Measurements from ENCODE around the gene ADTRP.

Gene ADTRP

DNA sequence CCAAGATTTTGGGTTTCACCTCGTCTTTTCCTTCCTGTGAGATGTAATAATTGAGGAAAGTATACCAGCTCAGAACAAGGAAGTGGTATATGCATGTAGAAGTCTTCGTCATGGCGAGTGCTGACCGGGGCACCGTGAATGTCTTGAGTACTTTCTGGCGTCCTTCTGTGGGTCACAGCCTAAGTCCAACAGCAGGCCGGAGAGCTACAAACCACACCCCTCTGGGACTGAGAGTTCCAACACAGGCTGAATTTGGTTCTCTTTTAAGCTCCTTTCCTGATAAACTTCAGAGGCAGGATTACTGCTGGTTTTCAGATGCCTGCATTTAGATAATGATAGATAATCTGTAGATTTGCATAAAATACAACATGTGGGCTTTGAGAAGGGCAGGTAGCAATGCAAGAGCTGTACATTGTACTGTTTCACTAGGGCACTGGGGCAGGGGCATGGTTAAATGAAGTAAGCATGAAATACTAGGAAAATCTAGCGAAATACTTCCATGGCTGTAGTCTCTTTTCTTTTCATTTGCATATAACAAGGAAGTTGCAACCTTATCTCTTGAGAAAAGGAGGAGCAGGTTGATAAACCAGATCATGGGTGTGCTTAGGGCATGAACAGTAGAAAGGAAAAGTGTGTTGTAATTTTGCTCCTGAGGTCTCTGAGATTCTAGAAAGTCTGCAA is at the start of gene ADTRP:
Gene ADTRP (minus strand): TSS at position 156 of the 681 bp plus-strand sequence. CDS start 44 bp downstream, at position 112.
- no peak for DNase-seq

- DNase-seq, result no peak
Observed at GRCh38 chr6:11826779-11827178, 48.2 kb upstream of the ADTRP start.

DNA sequence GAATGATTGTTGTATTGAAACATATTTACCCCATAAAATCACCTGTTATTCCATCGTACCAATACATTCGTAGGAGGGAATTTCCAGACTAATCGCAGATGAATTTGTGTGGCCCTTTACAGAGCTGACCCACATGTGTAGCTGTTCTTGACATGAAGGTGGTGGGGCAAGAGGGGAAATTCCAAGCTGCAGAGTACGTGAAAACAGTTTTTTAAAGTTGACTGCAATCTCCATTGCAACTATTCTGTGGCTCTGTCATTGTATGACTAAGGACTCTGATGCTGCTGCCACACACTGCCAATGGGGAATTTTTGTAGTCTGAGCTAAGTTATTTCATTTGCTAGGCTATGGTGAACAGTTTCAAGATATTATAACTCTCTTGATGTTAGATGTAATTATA is 46.4 kb upstream of the ADTRP start:
- DNase-seq, result no peak

DNA sequence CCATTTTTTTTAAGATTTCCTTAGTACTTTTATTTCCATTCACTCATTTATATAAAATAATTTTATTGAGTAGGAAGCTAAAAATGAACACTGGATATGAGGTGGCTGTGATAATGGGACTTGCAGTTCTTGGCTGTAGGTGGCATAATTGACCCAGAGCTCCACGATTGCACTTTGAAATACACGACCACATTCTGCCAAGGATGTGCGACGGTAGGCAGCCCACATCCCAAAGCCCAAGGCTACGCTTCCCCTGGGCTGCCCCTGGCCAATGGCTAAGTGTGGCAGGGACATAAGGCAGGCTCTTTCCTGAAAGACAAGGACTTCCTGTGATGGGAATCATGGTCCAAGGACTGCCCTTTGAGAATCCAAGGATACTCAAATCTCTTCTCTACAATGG is 43.7 kb upstream of the ADTRP start:
- no peak for DNase-seq

DNA sequence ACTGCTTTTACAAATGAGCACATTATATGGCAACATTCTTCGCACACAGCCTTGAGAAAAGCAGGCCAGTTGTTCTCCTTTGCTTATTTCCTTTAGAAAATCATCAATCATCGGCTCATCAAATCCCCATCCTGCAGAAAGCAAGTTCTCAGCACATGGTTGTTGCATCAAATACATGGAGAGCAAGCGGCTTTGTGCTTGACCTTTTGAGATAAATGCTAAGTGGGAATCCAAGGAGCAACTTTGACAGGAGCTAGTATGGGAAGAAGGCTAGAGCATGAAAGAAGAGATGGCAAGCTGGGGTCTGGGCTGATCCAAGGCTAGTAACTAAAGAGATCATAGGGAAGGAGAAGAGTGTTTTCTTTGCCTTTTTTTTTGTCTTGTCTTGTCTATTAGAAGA is 43.2 kb upstream of the ADTRP start:
- no peak for DNase-seq

DNA sequence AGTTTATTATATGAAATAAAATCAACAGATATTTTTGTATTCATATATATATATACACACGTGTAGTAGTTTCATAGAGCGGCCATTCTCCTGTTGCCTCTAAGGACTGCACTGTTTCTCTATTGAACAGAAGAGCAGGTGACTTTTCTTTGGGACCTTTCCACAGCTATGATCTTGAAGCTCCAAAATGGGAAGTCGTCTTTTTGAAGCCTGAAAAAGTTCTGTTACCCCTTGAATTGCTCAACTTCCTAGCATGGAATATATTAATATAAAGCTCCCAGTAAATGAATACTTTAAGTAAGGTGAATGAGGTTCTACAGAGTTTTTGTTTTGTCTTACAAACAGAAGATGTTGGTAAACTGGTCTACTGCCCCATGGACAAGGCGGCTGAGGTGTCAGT is 42.2 kb upstream of the ADTRP start:
- DNase-seq, result no peak

GRCh38 chr6:11819486-11819885 is 40.9 kb upstream of the ADTRP start:
- DNase-seq, result no peak

GRCh38 chr6:11815231-11815630 is 36.6 kb upstream of the ADTRP start:
- DNase-seq, result no peak

GRCh38 chr6:11814819-11815218 is 36.2 kb upstream of the ADTRP start:
- DNase-seq, result no peak

DNA sequence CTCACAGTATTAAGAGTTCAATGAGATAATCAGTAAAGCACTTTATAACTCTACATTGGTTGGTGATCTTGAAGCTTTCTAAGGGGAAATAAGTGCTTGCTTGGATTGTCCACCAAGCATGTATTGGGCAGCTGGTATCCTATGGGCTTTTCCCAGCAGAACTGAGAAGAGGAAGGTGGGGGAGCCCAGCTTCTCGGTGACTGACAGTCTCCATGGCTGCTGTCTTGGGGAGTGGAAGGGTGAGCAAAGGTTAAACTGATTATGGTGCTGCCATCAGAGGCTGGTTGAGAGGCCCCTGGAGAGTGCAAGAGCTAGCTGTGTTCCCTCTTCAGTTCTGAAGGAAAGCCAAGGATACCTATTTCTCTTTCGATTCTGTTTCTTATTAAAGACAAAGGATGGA is 35.5 kb upstream of the ADTRP start:
- no peak for DNase-seq

GRCh38 chr6:11813606-11814005 is 35.0 kb upstream of the ADTRP start:
- DNase-seq, result no peak

DNA sequence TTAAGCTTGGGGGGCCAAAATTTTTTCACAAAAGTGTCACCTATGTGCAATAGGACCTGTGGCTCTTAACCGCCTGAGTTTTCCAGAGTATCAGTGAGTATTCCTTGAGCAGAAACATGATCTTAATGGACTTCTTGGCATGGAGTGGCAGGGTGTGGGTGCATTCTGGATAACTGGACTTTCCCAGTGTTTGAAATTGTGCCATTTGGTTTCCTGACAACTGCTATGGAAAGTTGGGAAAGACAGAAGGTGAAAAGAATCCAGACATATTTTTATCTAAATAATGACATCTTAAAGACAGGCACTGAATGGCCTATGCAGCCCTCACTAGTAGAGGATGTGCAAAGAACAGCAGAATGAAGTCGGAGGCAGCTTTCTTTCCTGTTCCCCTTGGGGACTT is 34.3 kb upstream of the ADTRP start:
- DNase-seq, result no peak

GRCh38 chr6:11812439-11812838 is 33.8 kb upstream of the ADTRP start:
- no peak for DNase-seq

DNA sequence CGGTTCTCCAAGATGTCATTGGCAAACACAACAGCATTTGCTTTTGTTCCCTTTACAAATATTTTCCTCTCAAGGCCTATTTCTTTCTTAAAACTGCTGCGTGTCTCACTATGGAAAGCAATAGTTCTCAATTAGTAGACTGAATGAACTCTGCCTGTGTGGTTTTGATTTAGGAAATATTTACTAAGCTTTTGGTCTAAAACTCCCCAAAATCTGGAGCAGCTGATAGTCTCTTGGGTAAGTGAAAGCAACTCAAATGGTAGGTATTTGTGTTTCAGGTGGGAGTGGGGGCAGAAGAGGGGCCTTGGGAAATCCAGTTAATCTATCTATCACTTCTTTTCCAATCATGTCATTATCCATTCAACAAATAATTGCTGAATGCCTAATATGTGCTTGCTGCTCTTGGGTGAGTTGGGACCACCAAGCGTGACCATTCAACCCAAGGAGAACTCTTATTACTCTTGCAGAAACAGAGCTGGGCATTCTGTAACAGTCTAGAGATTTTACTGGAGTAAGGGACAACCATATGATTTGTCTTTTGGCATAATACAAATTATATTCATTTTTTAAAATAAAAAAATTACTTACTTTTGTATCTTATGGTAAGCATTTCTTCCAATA is 33.2 kb upstream of the ADTRP start:
- DNase-seq, result no peak

DNA sequence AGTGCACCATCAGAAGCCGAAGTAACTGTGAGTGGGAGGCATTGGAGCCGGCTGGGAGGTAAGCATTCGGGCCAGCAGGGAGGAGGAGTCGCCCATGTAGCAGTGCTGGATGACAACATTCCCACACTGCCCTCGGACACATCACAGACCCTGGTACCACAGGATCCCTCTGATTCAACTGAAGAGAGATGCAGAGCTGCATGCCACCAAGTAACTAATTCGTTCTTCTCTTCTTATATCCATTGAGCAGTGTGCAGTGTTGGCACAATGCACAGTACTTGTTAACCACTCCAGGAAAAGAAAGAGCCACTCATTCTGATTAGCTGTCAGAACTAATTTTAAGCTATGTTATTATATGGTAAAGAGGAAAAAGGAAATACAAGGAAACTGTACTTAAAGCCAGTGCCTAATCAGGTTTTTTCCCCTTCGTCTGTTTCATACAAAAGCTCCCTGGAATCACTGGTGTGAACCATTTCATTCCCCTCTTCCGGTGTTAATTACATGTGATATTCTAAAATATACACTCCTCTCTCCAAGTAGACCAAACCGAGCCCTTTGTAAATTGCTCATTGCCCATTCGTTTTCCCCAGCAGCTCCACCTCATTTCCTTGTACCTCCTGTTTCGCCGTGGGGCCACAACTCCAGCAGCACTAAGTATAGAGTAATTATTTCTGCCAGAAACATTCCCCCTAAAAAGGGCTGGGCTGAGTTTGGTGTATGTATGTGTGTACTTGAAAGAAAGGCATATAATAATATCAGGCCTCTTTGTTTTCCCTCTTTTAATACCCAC is 32.4 kb upstream of the ADTRP start:
- DNase-seq, result no peak

DNA sequence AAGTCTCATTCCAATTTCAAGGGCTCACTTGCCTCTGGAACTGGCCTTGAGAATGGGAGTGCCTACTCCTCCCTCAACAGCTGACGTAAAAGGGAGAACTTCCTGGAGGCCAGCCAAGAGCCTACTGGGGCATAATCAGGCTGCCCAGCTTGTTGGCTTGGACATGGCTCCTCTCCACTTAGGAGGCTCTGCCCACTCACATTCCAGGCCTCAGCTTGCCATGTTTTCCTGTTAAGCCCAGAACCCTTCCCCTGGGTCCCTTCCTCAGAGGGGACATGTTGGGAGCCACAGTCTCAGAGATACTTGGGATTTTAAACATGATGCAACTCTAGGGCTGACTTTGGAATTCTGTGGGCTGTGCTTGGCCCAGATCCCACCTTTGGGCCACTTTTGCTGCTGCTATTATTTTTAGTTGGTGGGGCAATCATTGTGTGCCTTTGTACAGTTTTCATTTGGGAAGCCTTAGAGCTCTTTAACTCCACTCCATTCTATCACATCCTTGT is 31.5 kb upstream of the ADTRP start:
- no peak for DNase-seq

DNA sequence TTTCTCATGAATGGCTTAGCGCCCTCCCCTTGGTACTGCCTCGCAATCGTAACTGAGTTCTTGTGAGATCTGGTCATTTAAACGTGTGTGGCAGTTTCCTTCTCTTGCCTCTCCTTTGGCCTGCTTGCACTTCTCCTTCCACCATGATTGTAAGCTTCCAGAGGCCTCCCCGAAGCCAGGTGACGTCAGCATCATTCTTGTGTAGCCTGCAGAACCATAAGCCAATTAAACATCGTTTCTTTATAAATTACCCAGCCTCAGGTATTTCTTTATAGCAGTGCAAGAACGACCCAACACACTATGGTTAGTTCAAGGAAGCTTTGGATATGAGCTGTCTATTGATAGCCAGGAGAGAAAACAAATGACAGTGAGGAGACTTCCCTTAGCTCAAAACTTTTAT is 29.5 kb upstream of the ADTRP start:
- DNase-seq, result no peak

- DNase-seq, result no peak
Observed at GRCh38 chr6:11806561-11807317, 28.1 kb upstream of the ADTRP start.

DNA sequence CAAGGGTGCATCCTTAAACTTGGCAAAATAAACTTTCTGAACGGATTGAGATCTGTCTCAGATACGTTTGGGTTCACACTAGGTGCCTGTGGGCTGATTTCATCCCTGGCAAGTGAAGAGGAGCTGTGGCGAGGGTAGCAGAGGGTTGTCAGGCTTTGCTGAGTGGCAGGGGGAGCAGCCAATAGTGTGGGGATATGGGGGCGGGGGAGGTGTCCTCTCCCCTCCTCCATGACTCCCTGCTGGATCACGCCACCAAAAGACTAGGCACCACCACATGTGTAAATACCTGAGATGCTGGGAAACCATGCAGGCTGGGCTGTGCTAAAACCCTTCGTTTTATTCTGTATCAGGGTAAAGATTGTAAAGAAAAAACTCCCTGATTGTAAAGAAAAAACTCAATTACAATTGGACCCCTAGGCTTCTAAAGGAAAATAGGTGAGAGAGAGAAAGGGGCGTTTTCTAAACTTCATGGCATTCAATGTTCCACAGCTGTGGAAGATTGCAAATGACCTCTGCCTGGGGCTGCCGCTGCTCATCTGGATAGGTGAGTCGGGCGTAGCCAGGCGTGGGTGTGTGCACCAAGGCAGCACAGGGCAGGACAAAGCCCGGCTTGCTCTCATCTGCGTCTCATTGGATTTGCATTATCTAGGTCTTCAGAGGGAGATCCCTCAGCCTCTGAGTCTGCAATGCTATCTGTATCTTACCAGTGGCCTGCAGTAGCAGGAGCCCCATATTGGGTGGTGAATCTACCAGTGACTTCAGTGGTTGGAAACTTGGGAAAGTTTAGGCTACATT is 26.9 kb upstream of the ADTRP start:
- no peak for DNase-seq

DNA sequence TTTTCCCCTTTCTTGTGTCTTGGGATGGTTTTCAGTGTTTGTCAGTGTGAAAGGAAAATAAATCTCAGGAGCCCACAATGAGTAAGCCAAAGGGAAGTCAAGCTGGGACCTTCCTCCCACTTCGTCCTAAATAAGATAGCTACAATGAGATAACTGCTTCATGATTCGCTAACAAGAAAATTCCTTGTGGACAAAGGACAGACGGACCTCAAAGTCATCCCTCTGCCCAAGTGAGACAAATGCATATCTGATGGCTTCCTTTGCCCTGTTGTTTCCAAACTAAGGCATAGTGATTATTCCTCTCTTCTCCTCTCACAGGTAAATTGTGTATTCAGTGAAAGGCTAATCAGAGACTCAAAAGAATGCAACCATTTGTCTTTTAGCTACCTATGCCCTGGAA is 26.1 kb upstream of the ADTRP start:
- DNase-seq, result no peak

DNA sequence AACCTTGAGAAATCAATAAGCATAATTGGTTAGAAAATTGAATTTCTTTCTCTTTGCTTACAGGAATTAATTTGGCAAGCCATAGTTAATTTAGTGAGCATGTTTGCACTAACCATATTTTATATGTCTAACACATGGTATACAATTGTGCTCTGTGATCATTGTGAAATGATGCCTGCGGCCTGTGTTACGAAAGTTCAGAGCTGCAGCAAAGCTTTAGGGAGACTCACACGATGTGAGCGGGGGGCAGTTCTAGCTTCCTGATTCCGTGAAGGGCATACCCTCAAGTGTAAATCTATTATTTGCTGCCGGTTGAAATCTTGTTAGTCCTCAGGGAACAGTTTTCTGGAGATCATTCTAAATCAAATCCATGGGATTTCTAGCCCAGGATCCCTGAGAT is 25.5 kb upstream of the ADTRP start:
- no peak for DNase-seq

- DNase-seq, result no peak
Observed at GRCh38 chr6:11803591-11803971, 25.0 kb upstream of the ADTRP start.
